Lower leg skin (tissue), 3 donors: ENCODE results near the gene USP17L18.
"Not testable (repeated sequence)": the region's sequence is repeated elsewhere in the genome, so short reads cannot be mapped to it uniquely, and the experiment has no call there.

ENCODE experiments used
- POLR2A ChIP-seq, 2 donors: fragments of 450-650 bp; IDR thresholded peaks; one replicate each; pipeline ENCODE4 v1.6.1; 2016 to 2017; ENCODE audit warnings: antibody characterized with exemption in 2 of 2, mild to moderate bottlenecking in 1 of 2, moderate library complexity in 1 of 2
- TF ChIP-seq, protein P1 (sequence below), 3 donors: fragments of 450-650 bp; IDR thresholded peaks; one replicate each; pipeline ENCODE4 v1.5.1; 2016; ENCODE audit warnings: antibody characterized with exemption in 3 of 3, mild to moderate bottlenecking in 3 of 3, moderate library complexity in 2 of 3

DNA sequence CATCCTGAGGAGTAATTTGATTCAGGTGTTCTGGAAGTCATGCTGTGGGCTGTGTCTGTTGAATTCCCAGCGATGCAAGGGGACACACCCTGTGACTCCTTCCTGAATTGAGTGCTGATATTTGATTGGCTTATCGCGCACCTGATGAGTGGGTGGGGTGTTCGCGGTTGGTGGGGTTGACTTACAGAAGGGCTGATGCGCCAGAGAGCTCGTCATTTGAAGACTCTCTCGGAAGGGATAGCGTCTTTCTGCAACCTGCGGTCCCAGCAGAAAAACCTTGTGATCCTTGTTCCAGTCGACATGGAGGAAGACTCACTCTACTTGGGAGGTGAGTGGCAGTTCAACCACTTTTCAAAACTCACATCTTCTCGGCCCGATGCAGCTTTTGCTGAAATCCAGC is 28.6 kb upstream of the USP17L18 start, which contains the start of gene USP17L12:
- TF ChIP-seq, protein P1, sequence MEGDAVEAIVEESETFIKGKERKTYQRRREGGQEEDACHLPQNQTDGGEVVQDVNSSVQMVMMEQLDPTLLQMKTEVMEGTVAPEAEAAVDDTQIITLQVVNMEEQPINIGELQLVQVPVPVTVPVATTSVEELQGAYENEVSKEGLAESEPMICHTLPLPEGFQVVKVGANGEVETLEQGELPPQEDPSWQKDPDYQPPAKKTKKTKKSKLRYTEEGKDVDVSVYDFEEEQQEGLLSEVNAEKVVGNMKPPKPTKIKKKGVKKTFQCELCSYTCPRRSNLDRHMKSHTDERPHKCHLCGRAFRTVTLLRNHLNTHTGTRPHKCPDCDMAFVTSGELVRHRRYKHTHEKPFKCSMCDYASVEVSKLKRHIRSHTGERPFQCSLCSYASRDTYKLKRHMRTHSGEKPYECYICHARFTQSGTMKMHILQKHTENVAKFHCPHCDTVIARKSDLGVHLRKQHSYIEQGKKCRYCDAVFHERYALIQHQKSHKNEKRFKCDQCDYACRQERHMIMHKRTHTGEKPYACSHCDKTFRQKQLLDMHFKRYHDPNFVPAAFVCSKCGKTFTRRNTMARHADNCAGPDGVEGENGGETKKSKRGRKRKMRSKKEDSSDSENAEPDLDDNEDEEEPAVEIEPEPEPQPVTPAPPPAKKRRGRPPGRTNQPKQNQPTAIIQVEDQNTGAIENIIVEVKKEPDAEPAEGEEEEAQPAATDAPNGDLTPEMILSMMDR (IDR thresholded peaks at IDR 0.05), result not testable (repeated sequence)
- TF ChIP-seq POLR2A (IDR thresholded peaks at IDR 0.05), result not testable (repeated sequence)
